Lower leg skin (tissue), 3 donors: ENCODE results near the gene WBP1L.

ENCODE experiments used
- CTCF ChIP-seq, 3 donors: fragments of 450-650 bp; IDR thresholded peaks; one replicate each; pipeline ENCODE4 v1.5.1; 2016; ENCODE audit warnings: antibody characterized with exemption in 3 of 3, mild to moderate bottlenecking in 3 of 3, moderate library complexity in 2 of 3
- POLR2A ChIP-seq, 2 donors: fragments of 450-650 bp; IDR thresholded peaks; one replicate each; pipeline ENCODE4 v1.6.1; 2016 to 2017; ENCODE audit warnings: antibody characterized with exemption in 2 of 2, mild to moderate bottlenecking in 1 of 2, moderate library complexity in 1 of 2

- TF ChIP-seq POLR2A (IDR thresholded peaks at IDR 0.05) (no peak), CTCF (IDR thresholded peaks at IDR 0.05) (no peak)
Observed at GRCh38 chr10:102801496-102801895, 57.7 kb downstream of the WBP1L start.
